PC-9 (cell line): ENCODE results near the gene SASH3. TPM values are rescaled to one million over a fixed set of nuclear protein-coding genes. Genes with fewer than 3 reads are reported as not detected.

Source experiments
- BruUV-seq: library from RNA; stranded (reverse); fragments of 400-500 nt; replicated peaks from 2 replicates; lab custom pipeline; 2021; lab: Mats Ljungman, UMichigan
- CTCF ChIA-PET: fragments of 300-600 bp; sonication (Branson Sonifier 250); formaldehyde crosslinking; loops from one replicate; lab custom pipeline; 2022; ENCODE audit warnings: antibody characterized with exemption; lab: Charles Lee
- POLR2A ChIA-PET: fragments of 300-600 bp; sonication (Branson Sonifier 250); formaldehyde crosslinking; loops from one replicate; lab custom pipeline; 2022; ENCODE audit warnings: antibody characterized with exemption; ENCODE audit not compliant: unreplicated experiment; lab: Charles Lee
- DNase-seq, 2 experiments: peaks; one replicate each; pipeline versions ENCODE4 v3.0.0 to v3.0.0-alpha.2; 2015 to 2022; ENCODE audit warnings: mixed read lengths in 1 of 2
- H2AFZ ChIP-seq: fragments of 200-600 bp; sonication (generic); 2 replicates; pipeline ENCODE4 v1.8.1; 2017; ENCODE audit warnings: antibody characterized with exemption
- H3F3A ChIP-seq: fragments of 200-600 bp; sonication (generic); 2 replicates; pipeline ENCODE4 v1.8.1; 2017; ENCODE audit warnings: antibody characterized with exemption, mild to moderate bottlenecking, low read depth; ENCODE audit not compliant: insufficient read depth
- H3K27ac ChIP-seq: fragments of 200-600 bp; sonication (generic); 2 replicates; pipeline ENCODE4 v1.6.1; 2016; ENCODE audit warnings: mixed run types
- H3K27me3 ChIP-seq: fragments of 200-600 bp; sonication (generic); 2 replicates; pipeline ENCODE4 v1.6.1; 2016; ENCODE audit warnings: low read depth, mixed run types; ENCODE audit not compliant: insufficient read depth
- H3K36me3 ChIP-seq: fragments of 200-600 bp; sonication (generic); 2 replicates; pipeline ENCODE4 v1.6.1; 2016; ENCODE audit warnings: low read depth, mixed run types
- H3K4me1 ChIP-seq: fragments of 200-600 bp; sonication (generic); replicated peaks from 2 replicates; pipeline ENCODE4 v1.6.1; 2016; ENCODE audit warnings: mixed run types; ENCODE audit not compliant: insufficient read depth
- H3K4me2 ChIP-seq: fragments of 200-600 bp; sonication (generic); 2 replicates; pipeline ENCODE4 v1.6.1; 2017; ENCODE audit warnings: mixed run types
- H3K4me3 ChIP-seq: fragments of 200-600 bp; sonication (generic); 2 replicates; pipeline ENCODE4 v1.6.1; 2016; ENCODE audit warnings: mixed run types
- H3K79me2 ChIP-seq: fragments of 200-600 bp; sonication (generic); 2 replicates; pipeline ENCODE4 v1.6.1; 2017; ENCODE audit warnings: low read depth, mixed run types
- H3K9me2 ChIP-seq: fragments of 200-600 bp; sonication (generic); 2 replicates; pipeline ENCODE4 v1.8.1; 2017; ENCODE audit warnings: mild to moderate bottlenecking; ENCODE audit not compliant: insufficient read depth
- H3K9me3 ChIP-seq: fragments of 200-600 bp; sonication (generic); 2 replicates; pipeline ENCODE4 v1.8.1; 2016; ENCODE audit warnings: low read depth; ENCODE audit not compliant: insufficient read depth
- H4K20me1 ChIP-seq: fragments of 200-600 bp; sonication (generic); 2 replicates; pipeline ENCODE4 v1.8.1; 2017; ENCODE audit not compliant: insufficient read depth
- EZH2 ChIP-seq: fragments of 200-600 bp; sonication (generic); IDR thresholded peaks from 2 replicates; pipeline ENCODE4 v1.8.0; 2017; ENCODE audit warnings: antibody characterized with exemption, low read depth
- intact Hi-C: fragments of 100-400 bp; cut with micrococcal nuclease; formaldehyde crosslinking; loops from one replicate; pipeline ENCODE4 v1.10.0; 2022; ENCODE audit not compliant: unreplicated experiment
- total RNA-seq: library from RNA; stranded (reverse); gene quantifications from 2 replicates; pipeline ENCODE4 v1.2.3, GENCODE V29; 2021
- TF ChIP-seq, protein P1 (sequence below): fragments of 200-600 bp; sonication (generic); conservative IDR thresholded peaks from 2 replicates; pipeline ENCODE4 v1.6.1; 2017; ENCODE audit warnings: mixed run types, antibody characterized with exemption, mild to moderate bottlenecking, moderate library complexity

Gene SASH3
- total RNA-seq, 1 experiment from 2014 or later, result not detected

DNA sequence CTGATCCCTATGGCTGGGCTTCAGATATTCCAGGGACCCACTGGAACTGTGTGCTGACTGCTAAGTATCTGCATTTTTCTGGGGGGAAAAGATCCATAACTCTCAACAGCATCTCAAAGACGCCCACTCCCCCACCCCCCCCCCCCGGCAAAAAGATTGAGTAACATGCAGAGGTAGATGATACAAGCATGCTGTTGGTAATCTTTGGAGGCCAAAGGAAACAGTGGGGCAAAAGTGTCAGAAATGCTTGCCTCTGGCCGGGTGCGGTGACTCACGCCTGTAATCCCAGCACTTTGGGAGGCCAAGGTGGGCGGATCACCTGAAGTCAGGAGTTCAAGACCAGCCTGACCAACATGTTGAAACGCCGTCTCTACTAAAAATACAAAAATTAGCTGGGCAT lies 28.8 kb upstream of the SASH3 start:
- no peaks in the 10 kb centered on the region for H3K79me2 ChIP-seq
- no peaks in the 10 kb centered on the region for H3K9me3 ChIP-seq
- intact Hi-C loops, result loop anchor here (10.0 kb wide), 1 partner anchor 154 kb away; the partner anchor contains the start of gene UTP14A
- no peak for DNase-seq
- no peak overlapping the region for H2AFZ ChIP-seq
- no peaks in the 10 kb centered on the region for H3K4me1 ChIP-seq
- no peak overlapping the region for H3K27ac ChIP-seq
- H3K36me3 ChIP-seq, result no peaks in the 10 kb centered on the region
- CTCF ChIA-PET, result interaction anchor here (0.7 kb wide), 1 partner anchor 157 kb away, joined by 3 read pairs; no protein-coding TSS in a partner anchor
- no peaks in the 10 kb centered on the region for H3K9me2 ChIP-seq
- H3K4me3 ChIP-seq, result no peak overlapping the region
- no peaks in the 10 kb centered on the region for H4K20me1 ChIP-seq
- no TSS peak for BruUV-seq
- no peaks in the 10 kb centered on the region for H3K27me3 ChIP-seq
- H3F3A ChIP-seq, result peaks cover 6% of the 10 kb centered on the region; the same call in 1 of the 2 replicates
- TF ChIP-seq, protein P1, sequence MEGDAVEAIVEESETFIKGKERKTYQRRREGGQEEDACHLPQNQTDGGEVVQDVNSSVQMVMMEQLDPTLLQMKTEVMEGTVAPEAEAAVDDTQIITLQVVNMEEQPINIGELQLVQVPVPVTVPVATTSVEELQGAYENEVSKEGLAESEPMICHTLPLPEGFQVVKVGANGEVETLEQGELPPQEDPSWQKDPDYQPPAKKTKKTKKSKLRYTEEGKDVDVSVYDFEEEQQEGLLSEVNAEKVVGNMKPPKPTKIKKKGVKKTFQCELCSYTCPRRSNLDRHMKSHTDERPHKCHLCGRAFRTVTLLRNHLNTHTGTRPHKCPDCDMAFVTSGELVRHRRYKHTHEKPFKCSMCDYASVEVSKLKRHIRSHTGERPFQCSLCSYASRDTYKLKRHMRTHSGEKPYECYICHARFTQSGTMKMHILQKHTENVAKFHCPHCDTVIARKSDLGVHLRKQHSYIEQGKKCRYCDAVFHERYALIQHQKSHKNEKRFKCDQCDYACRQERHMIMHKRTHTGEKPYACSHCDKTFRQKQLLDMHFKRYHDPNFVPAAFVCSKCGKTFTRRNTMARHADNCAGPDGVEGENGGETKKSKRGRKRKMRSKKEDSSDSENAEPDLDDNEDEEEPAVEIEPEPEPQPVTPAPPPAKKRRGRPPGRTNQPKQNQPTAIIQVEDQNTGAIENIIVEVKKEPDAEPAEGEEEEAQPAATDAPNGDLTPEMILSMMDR, result no peak
- no peak for TF ChIP-seq EZH2
- POLR2A ChIA-PET, result no interaction called here
- no peak overlapping the region for H3K4me2 ChIP-seq

DNA sequence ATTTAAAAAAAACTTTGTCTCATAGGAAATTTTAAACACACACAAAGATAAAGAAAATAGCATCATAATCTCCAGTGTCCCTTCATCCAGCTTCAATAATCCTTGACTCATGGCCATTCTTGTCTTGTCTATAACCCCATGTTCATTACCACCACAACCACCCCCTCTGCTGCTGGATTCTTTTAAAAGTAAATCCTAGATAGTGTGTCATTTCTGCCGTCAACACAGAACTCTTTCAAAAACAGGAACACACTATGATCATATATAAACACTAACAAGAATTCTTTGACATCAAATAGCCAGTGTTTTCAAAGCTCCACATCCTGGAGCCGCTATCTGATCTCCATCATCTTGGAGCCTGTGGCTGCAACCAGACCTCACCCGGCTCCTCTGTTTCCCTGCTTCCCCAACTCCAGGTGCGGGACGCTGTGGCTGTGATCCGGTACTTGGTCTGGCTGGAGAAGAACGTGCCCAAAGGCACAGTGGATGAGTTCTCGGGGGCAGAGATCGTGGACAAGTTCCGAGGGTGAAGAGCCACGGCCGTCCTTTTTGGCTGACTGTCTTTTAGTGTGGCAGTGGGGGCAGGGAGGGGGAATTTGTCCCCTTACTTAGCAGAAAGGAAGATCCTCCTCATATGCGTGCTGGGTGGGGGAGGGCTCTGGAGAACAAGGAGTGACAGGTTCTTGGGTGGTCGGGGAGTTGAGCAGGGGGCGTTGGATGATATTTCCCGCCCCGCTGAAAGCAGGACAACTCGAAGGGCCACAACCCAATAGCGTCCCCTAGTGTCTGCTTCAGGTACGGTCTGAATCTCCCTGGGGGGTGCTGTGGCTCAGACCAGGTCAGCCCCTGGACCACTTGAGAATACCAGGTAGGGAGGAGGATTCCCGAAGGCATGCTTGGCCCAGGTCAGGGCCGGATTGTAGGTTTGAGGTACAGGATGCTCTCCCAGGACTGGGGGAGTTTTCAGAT lies 25.4 kb upstream of the SASH3 start:
- Histone ChIP-seq H2AFZ (no peak overlapping the region), H3K27me3 (no peaks in the 10 kb centered on the region), H3K27ac (no peak overlapping the region), H3K4me1 (no peaks in the 10 kb centered on the region), H3K4me3 (no peak overlapping the region), H3K79me2 (no peaks in the 10 kb centered on the region), H3K9me2 (no peaks in the 10 kb centered on the region), H3K36me3 (no peaks in the 10 kb centered on the region), H3F3A (no peaks in the 10 kb centered on the region), H3K4me2 (no peak overlapping the region), H3K9me3 (no peaks in the 10 kb centered on the region), H4K20me1 (no peaks in the 10 kb centered on the region)
- no peak for DNase-seq
- no TSS peak for BruUV-seq
- intact Hi-C loops, result loop anchor here (10.0 kb wide), 1 partner anchor 150 kb away; the partner anchor contains the start of gene UTP14A
- ChIA-PET POLR2A (no interaction called here), CTCF (interaction anchor here (0.6 kb wide), 1 partner anchor 63 kb away, joined by 9 read pairs; no protein-coding TSS in a partner anchor)
- TF ChIP-seq, protein P1, result peak; percentile 45; the same call in 1 of the 2 replicates
- no peak for TF ChIP-seq EZH2

DNA sequence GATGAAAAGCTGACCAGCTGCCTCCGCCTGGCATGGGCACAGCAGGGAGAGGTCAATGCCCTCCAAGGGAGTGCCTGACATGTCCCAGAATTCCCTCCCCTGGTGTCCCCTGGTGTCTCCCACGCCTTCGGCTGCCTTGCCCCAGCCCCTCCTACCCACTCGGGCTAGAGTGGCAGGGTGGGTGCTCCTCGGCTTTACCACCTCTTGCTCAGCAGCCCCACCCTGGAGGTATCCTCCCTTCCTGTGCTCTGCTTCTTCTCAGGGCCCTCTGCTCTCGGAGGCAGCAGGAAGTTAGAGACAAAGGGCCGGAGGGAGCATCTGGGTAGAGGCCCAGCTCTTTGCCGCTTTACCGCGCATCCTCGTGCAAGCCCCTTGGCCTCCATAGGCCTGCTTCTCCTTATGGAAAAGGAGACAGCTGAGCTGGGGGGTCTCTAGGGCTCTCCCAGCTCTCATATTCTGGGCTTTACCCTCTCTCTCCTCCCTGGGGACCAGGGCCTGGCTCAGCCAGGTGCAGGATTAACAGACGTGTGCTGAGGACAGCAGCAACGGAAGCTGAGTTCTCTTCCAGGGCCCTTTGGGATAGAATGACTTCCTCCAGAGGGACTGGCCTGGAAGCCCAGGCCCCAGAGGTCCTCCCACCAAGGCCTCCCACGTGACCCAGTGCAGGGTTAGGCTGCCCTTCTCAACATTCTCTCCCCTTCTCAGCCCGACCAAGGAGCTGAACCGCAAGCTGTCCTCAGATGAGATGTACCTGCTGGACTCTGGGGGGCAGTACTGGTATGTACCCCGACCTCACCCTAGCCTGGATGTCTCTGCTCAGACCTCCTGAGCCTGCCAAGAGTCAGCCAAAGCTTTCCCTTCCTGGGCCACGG lies 23.7 kb upstream of the SASH3 start:
- no peak for DNase-seq
- TF ChIP-seq EZH2, result no peak
- TF ChIP-seq, protein P1, result no peak
- Histone ChIP-seq H3K4me2 (no peak overlapping the region), H3K9me2 (no peaks in the 10 kb centered on the region), H3K27me3 (no peaks in the 10 kb centered on the region), H3K9me3 (no peaks in the 10 kb centered on the region), H3F3A (no peaks in the 10 kb centered on the region), H3K4me3 (no peak overlapping the region), H3K4me1 (no peaks in the 10 kb centered on the region), H2AFZ (no peak overlapping the region), H3K79me2 (no peaks in the 10 kb centered on the region), H4K20me1 (no peaks in the 10 kb centered on the region), H3K27ac (no peak overlapping the region), H3K36me3 (no peaks in the 10 kb centered on the region)
- ChIA-PET POLR2A (no interaction called here), CTCF (no interaction called here)
- intact Hi-C loops, result loop anchor here (10.0 kb wide), 1 partner anchor 149 kb away; the partner anchor contains the start of gene UTP14A
- BruUV-seq, result no TSS peak
